Panc1 (cell line): ENCODE measurements around the gene GAST.

Source experiments
- CTCF ChIP-seq: fragments of 450-650 bp; IDR thresholded peaks from 2 replicates; pipeline ENCODE4 v1.5.1; 2017; ENCODE audit warnings: mild to moderate bottlenecking
- POLR2AphosphoS5 ChIP-seq: IDR thresholded peaks from 2 replicates; pipeline ENCODE4 v1.6.1; 2012; ENCODE audit warnings: mild to moderate bottlenecking, low read depth, low read length, moderate library complexity
- REST ChIP-seq, 2 experiments: IDR thresholded peaks; 2 replicates each; pipeline ENCODE4 v1.6.1; 2011 to 2012; ENCODE audit warnings: low read depth in 2 of 2, control low read depth in 1 of 2, low read length in 1 of 2, mild to moderate bottlenecking in 1 of 2, moderate library complexity in 1 of 2; ENCODE audit not compliant: insufficient read depth in 1 of 2
- SIN3A ChIP-seq: IDR thresholded peaks from 2 replicates; pipeline ENCODE4 v1.6.1; 2012; ENCODE audit warnings: low read depth, mild to moderate bottlenecking, low read length, moderate library complexity, borderline replicate concordance; ENCODE audit not compliant: insufficient read depth

GRCh38 chr17:41665566-41666236, 46.4 kb upstream of the GAST start:
- TF ChIP-seq CTCF: peak; percentile 99
- TF ChIP-seq SIN3A: no peak; the same call in 1 of the 2 replicates
- peak; percentile 44; the same call in 1 of the 2 replicates for TF ChIP-seq POLR2AphosphoS5
- no peak for TF ChIP-seq REST (IDR thresholded peaks at IDR 0.05; ENCODE audit: insufficient read depth in 1 of 2, low read depth in 2 of 2, low read length in 1 of 2)
